ENCODE data around the gene CDKN1C.

Gene CDKN1C

DNA sequence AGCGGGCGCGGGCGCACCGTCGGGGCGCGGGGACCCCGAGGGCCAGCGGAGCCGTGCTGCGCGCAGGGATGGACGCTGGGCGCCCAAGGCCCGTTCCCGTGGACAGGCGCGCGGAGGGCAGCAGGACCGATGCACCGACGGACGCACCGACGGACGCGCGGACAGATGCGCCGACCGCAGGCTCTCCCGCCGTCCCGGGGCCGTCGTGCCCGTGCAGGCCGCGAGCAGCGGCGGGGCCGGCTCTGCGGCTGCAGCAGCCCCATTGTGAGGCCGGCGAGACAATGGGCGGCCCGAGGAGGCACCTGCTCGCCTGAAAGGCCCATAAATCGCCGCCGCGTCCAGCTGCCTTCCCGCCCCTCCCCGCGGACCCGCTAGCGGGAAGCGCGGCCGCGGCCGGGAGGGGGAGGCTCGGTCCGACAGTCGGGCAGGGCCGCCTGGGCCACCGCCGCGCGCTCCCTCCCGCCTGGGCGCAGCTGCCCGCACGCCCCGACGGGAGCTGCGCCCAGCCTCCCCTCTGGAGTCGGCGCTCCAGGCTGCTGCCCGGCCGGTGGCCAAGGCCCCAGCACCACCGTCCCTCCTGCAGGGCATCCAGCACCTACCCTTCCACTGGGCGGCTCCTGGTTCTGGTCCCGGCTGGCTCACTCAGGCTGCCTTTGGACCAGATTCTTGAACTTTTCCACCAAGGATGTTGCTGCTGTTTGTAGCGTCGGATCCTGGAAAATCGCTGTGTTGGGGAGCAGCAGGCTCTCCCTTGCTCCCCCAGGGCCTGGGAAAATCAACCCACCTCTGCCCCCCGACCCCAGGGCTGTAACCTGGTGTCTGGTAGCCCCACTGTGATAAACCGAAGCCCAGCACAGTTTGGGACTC lies 15.8 kb downstream of the CDKN1C start:
- DNase-seq (ENCODE audit: low spot score): no peak

DNA sequence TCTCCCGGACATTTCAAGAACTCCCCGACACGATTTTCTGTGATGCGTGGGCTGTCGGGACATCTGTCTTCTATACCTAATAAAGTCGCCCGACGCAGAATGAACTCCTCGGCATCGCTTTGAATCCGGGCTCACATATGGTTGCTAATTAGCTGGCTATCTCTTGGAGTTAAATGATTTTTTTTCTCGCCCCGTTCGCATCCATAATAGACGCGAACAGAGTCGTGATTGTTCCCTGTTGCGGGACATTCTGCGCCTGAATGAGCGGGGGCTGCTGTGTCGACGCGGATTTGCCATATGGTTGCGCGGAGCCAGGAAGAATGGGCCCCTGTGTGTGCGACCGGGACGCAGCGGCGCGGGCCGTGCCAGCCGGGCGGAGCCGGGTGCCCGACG lies 16.4 kb downstream of the CDKN1C start:
- no peak for DNase-seq (ENCODE audit: low spot score)

- no peak for DNase-seq (ENCODE audit: low spot score)
These were observed 17.0 kb downstream of the CDKN1C start for GRCh38 chr11:2868506-2869133.

DNA sequence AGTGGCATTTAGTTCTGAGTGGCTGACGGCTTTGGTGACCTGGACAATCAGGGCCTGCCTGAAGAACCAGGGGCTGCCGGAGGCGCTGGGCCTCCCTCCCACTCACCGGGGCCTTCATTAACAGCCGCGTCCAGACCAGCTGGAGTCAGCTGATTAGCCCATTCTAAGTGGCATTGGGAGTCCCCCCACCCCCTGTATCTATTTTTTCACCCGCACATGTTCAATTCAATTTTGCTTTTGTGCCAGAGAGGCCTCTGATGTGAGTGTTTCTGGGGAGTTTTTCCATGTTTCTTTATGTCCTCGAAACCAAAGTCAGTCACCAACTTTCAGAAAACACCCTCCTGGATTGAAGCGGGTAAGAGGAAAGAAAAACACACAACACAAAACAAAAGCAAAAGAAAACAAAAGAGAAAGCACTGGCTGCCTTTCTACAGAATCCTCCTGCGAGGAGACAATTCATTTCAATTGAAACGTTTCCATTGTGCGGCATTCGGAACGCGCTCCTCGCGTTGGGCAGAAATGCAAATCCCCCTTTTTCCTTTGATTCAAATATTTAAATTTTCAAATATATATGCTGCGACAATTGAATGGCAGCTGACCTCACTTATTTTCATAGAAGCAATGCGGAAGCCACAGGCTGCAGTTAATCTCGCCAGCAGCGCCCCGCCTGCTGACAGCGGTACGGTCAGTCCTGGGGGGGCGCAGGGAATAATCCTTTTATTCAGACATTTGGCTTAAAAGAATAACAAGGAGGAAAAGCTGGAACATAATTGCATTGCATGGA lies 17.7 kb downstream of the CDKN1C start:
- no peak for DNase-seq (ENCODE audit: low spot score)

- DNase-seq (ENCODE audit: low spot score): no peak
These were observed 18.4 kb downstream of the CDKN1C start for GRCh38 chr11:2867142-2867541.

DNA sequence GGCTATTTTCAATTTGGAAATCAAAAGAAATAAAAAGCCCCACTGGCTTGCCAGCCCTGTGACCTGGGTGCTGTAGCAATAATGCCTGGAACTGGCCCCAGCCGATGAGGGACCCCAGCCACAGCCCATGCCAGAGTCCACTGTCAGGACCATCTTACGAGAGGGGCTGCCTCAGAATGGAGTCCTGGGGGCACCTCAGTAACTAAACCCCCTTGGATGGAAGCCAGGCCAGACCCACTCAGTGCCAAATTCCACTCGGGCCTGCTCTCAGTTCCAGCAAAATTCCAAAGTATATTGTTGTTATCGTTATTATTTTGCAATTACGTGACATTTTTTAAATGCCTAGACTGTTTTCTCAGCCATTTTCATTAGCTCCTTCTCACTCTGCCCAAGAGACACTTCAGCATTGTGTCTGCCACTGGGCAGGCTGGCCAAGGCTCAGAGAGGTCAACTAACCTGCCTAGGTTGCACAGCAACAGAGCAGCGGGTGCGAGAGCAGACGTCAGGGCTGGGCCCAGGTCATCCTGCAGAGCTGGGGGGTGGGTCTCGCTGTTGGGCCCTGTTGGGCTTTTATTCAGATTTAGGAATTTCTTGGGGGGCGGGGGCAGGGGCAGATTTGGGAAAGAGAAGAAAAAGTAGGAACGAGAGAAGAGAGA lies 19.5 kb downstream of the CDKN1C start:
- no peak for DNase-seq (ENCODE audit: low spot score)

GRCh38 chr11:2864901-2865300 lies 20.7 kb downstream of the CDKN1C start:
- DNase-seq (ENCODE audit: low spot score): no peak

GRCh38 chr11:2863276-2863618 lies 22.3 kb downstream of the CDKN1C start:
- DNase-seq (ENCODE audit: low spot score): no peak

DNA sequence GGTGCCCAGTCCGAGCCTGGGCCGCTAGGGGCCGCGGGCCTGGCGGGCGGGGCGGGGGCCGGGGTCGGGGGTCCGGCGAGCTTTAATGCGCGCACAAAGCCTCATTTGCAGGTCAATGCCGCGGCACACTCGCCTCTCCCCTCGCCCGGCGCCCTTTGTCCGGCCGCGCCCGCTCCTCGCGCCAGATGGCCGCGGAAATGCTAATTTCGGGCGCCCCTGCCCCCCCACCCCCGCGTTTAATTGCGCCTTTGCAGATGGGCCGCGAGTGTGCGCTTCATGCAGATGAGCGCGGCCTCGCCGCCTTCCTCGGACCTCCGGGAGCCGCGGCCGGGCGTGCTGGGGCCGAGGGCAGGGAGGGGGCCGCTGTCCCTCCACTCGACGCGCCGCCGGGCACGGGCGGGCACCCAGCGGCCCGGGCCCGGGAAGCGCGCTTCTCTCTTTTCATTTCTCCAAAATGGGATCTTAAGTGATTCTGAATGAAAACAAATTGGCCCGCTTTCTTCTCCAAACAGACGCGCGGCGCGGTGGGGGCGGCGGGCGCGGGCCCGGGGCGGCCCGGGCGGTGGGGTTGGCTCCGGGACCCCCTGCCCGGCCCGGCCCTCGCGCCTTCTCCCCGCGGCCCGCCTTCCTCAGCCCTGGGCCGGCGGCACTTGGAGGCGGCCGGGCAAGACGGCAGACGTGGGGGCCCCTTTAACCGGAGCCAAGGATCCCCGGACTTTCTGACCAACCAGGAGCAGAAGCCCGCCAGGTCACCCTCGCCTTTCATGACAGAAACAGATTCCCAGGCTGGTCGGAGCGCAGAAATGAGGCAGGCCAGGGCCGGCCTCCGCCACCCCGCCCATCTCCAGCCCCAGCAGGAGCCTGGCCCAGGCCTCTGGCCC lies 22.9 kb downstream of the CDKN1C start:
- DNase-seq (ENCODE audit: low spot score): no peak

DNA sequence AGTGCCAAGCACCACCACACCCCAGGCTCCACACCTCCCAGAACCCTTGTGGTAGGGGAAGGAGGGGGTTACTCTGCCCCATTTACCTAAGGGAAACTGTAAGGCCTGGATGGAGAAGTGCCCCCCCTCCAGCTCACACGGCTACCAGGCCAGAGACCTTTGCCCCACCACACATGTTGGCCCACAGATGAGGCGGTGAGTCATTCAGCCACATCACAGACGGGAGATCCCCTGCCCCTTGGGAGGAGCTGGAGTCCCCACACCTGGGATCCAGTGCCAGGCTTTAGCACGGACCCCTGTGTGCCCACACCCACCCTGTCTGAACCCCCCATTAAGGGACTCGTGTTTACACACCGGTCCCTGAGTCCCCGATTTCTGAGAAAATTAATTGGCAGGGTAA lies 24.9 kb downstream of the CDKN1C start:
- DNase-seq (ENCODE audit: low spot score): no peak

- DNase-seq (ENCODE audit: low spot score): no peak
These were observed 25.9 kb downstream of the CDKN1C start for GRCh38 chr11:2859699-2860037.

- DNase-seq (ENCODE audit: low spot score): no peak
These were observed 26.4 kb downstream of the CDKN1C start for GRCh38 chr11:2858995-2859698.

DNA sequence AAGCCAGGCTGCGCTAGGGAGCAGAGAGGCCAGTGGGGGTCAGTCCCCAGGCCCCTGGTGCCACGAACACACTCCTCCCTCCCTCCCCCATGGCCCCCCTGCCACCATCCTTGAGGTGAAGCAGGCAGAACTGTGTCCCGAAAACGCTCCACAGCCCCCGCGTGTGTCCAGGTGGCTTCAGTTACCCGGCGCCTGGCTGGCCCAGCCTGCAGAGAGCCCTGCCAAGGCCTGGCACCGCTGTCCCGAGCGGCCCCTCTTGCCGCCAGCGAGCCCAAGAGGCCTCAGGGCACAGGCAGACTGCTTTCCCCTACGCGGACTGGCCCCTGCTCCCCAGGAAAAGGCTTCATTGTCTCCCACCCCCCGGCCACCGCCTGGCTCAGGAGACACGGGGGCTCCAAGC lies 27.7 kb downstream of the CDKN1C start:
- no peak for DNase-seq (ENCODE audit: low spot score)

- no peak for DNase-seq (ENCODE audit: low spot score)
These were observed 28.3 kb downstream of the CDKN1C start for GRCh38 chr11:2857276-2857675.

GRCh38 chr11:2855162-2855561 lies 30.4 kb downstream of the CDKN1C start:
- DNase-seq (ENCODE audit: low spot score): no peak

- DNase-seq (ENCODE audit: low spot score): no peak
These were observed 31.5 kb downstream of the CDKN1C start for GRCh38 chr11:2853997-2854560.

GRCh38 chr11:2853401-2853800 lies 32.2 kb downstream of the CDKN1C start:
- DNase-seq (ENCODE audit: low spot score): no peak

- DNase-seq (ENCODE audit: low spot score): no peak
These were observed 35.4 kb downstream of the CDKN1C start for GRCh38 chr11:2849994-2850770.

- no peak for DNase-seq (ENCODE audit: low spot score)
These were observed 37.1 kb downstream of the CDKN1C start for GRCh38 chr11:2848497-2848896.

- DNase-seq (ENCODE audit: low spot score): no peak
These were observed 38.0 kb downstream of the CDKN1C start for GRCh38 chr11:2847561-2847960.

Data from hepatic stellate cell (primary cell).